Measurements from ENCODE around the gene DNAH6.
"Not testable (repeated sequence)": the region's sequence is repeated elsewhere in the genome, so short reads cannot be mapped to it uniquely, and the experiment has no call there.

Gene DNAH6

DNA sequence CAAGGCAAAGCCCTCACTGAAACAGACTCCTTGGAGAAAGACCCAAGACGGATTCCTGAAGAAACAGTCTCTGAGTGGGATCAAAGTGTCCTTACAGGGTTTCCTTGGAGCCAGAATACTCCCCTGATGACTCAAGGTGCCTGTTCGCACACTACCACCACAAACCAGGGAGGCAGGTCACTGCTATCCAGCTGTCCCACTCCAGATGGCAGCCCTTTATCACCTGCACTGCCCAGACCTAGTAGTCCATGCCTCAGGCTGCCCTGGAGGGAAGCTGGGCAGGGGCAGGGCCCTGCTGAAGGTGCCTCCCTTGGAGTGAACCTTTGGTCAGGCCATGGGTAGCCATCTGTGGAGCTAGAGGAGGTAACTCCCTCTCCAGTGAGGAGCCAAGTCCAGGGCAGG lies 330.4 kb downstream of the DNAH6 start:
- DNase-seq = no peak

DNA sequence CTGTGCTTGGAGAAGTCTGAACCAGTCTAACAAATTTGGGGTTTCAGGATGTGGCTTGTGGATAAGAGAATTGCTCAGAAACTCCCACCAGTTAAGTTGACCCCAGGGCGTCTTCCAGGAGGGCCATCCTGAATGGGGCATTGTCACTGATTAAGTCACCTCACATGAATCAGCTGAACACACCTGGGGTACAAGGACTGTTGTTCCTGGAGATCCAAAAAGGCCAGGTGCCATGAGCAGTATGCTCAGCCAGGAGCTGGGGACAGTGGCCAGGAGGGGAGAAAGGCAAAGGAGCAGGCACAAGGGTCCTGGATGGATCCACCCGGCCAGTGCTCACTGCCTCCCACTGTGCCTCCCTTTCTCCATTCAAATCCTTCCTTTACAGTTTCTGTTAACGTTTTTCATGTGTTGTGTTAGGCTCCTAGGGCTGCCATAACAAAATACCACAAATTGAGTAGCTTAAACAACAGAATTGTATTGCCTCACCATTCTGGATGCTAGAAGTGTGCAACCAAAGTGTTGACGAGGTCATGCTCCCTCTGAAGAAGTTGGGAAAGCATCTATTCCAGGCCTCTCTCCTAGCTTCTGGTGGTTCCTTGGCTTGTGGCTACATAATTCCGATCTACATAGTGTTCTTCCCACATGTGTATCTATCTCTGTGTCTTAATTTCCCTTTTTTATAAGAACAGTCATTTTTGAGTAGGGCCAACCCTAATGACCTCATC lies 331.2 kb downstream of the DNAH6 start:
- no peak for DNase-seq

- DNase-seq = no peak
Observed at GRCh38 chr2:84849271-84849952, 333.1 kb downstream of the DNAH6 start.

DNA sequence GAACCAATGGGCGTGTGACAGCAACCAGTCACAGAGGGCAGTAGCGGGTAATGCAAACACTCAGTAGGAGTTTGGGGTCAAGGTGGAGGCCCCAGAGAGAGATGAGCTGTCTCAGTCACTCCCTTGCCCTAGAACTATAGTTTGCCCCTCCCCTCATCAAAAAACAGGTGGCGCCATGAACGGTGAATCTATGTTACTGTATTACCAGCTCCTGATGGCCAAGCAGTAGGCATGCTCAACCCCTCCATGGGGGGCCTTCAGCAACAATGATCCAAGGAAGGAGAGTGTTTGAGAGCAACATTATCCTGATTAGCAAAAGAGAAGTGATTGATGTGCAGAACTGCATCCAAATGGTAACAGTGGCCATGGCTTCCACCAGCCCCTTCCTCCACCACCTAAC lies 334.2 kb downstream of the DNAH6 start:
- DNase-seq = no peak

- DNase-seq = no peak
Observed at GRCh38 chr2:84851876-84852275, 335.6 kb downstream of the DNAH6 start.

DNA sequence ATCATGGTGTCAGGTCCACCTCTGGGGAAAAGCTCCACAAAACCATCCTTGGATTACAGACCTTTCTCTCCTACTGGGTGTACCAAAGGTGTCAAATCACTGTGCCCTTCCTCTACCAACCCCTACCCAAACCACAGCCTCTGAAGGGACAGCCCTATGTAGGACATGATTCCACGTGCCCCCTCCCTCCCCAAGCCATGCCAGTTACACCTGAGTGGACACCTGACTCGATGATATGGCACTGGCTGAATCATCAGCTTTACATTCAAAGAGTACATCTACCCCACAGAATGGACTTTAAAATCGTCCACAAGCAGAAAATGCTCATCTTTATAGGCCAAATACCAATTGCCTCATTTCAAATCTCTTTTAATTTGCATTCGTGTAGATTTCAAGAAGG lies 338.6 kb downstream of the DNAH6 start:
- no peak for DNase-seq

GRCh38 chr2:84855731-84856130 lies 339.4 kb downstream of the DNAH6 start:
- DNase-seq = no peak

DNA sequence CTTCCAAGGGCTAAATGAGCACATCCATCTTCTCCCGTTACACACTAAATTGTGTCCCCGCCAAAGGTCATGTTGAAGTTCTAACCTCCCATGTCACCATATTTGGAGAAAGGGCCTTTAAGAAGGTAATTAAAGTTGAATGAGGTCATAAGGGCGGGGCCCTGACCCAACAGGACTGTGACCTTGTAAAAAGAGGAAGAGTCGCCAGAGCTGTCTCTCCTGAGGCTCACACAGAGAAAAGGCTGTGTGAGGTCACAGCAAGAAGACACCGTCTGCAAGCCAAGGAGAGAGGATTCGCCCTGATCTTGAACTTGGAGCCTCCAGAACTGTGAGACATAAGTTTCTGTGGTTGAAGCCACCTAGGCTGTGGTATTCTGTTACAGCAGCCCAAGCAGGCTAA lies 340.5 kb downstream of the DNAH6 start:
- no peak for DNase-seq

GRCh38 chr2:84857566-84857965 lies 341.3 kb downstream of the DNAH6 start:
- no peak for DNase-seq

GRCh38 chr2:84858123-84858522 lies 341.8 kb downstream of the DNAH6 start:
- no peak for DNase-seq

GRCh38 chr2:84858937-84859336 lies 342.6 kb downstream of the DNAH6 start:
- no peak for DNase-seq

DNA sequence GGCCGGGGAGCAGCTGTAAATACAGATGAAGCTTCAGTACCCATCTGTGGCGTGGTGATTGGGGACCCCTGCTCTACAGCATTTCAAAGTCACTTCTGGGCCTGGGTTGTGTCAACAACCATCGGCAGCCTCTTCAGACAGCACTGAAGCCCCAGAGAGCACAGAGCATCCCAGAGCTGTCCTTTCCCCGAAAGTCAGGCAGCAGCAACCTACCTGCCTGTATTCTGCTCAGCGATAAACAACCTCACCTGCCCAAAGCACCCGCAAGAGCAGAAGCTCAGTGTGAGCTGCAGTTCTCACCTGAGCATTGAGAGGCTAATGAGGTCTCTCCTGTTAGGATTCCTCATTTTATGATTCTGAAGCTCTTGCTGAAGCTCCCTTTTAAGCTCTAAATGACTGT lies 345.2 kb downstream of the DNAH6 start:
- DNase-seq = no peak

GRCh38 chr2:84862006-84862405 lies 345.7 kb downstream of the DNAH6 start:
- no peak for DNase-seq

GRCh38 chr2:84865181-84865783 lies 349.0 kb downstream of the DNAH6 start:
- DNase-seq = no peak

- no peak for DNase-seq
Observed at GRCh38 chr2:84866122-84866521, 349.8 kb downstream of the DNAH6 start.

- DNase-seq = not testable (repeated sequence)
Observed at GRCh38 chr2:84868327-84868726, 352.0 kb downstream of the DNAH6 start.
